ENCODE results near the gene SULT4A1. TPM values are rescaled to one million over a fixed set of nuclear protein-coding genes. Genes with fewer than 3 reads are reported as not detected.

SULT4A1 gene
- total and polyA plus RNA-seq, 9 of the 15 experiments (the other 6 are each of a cell fraction or from before 2014, with no cell fraction given), result 0.03 to 0.20 (median 0.09) TPM; not detected in 3

- WGBS (ENCODE audit: insufficient coverage, low coverage, missing lambda C conversion rate), result 2% methylated on average over 18 of the region's 31 CpGs
- POLR2A ChIA-PET, result interaction anchor here (0.6 kb wide), 1 partner anchor 1142 kb away, joined by 3 read pairs; no protein-coding TSS in a partner anchor
- BruUV-seq (replicated peaks), result no TSS peak
- DNase-seq (ENCODE audit: extremely low read depth in 1 of 4, low spot score in 3 of 4) (no peak), FAIRE-seq (no peak), ATAC-seq (no peak)
- Histone ChIP-seq H3K27me3 (ENCODE audit: control insufficient read depth in 2 of 2, insufficient read depth in 2 of 2, low read length in 2 of 2) (peaks cover 6 to 29% of the 10 kb centered on the region in 2 experiments; a peak in 4 of 5 replicates), H3K9me1 (ENCODE audit: control insufficient read depth, insufficient read depth, low read length) (no peaks in the 10 kb centered on the region), H3K4me2 (ENCODE audit: insufficient read depth, low read length) (no peak overlapping the region), H3K4me3 (no peak overlapping the region), H3K9me3 (replicated peaks; ENCODE audit: control insufficient read depth, insufficient read depth, low read depth, low read length) (no peaks in the 10 kb centered on the region), H3K27ac (ENCODE audit: extremely low read depth, low read depth, low read length) (no peak overlapping the region), H3K9ac (ENCODE audit: insufficient read depth in 1 of 2, low read depth in 2 of 2, low read length in 2 of 2) (no peak overlapping the region), H3K4me1 (replicated peaks in 1 of 2; ENCODE audit: control insufficient read depth in 2 of 2, insufficient read depth in 2 of 2, low read length in 2 of 2) (no peaks in the 10 kb centered on the region; a peak in 1 of 5 replicates), H4K20me1 (replicated peaks; ENCODE audit: control insufficient read depth, insufficient read depth, low read length) (no peaks in the 10 kb centered on the region), H3K36me3 (ENCODE audit: control insufficient read depth, insufficient read depth, low read length) (no peaks in the 10 kb centered on the region), H3K79me2 (ENCODE audit: control insufficient read depth, insufficient read depth, low read length) (no peaks in the 10 kb centered on the region), H2AFZ (ENCODE audit: low read depth, low read length) (no peak overlapping the region)
- in situ Hi-C loops (cut with MboI), result no loop called here
- intact Hi-C loops (cut with micrococcal nuclease), result no loop called here
- CTCF ChIA-PET (ENCODE audit: low intra/inter-chr PET ratio), result no interaction called here
- TF ChIP-seq TCF3 (CRISPR knock-in tag; IDR thresholded peaks at IDR 0.05) (no peak), CHD4 (IDR thresholded peaks at IDR 0.05; ENCODE audit: insufficient read depth, insufficient replicate concordance, low read depth, low read length, poor library complexity, severe bottlenecking) (no peak), DACH1 (IDR thresholded peaks at IDR 0.05; ENCODE audit: partially characterized antibody) (no peak), KLF13 (tag; IDR thresholded peaks at IDR 0.05; ENCODE audit: borderline replicate concordance, low read depth) (no peak), CAMTA2 (CRISPR knock-in tag; conservative IDR thresholded peaks at IDR 0.05) (no peak), ZNF354B (CRISPR knock-in tag; IDR thresholded peaks at IDR 0.05) (no peak), PTRF (tag; IDR thresholded peaks at IDR 0.05) (no peak), HMG20B (CRISPR knock-in tag; IDR thresholded peaks at IDR 0.05) (no peak), PHF8 (IDR thresholded peaks at IDR 0.05; ENCODE audit: borderline replicate concordance, low read length) (no peak), GTF2F1 (IDR thresholded peaks at IDR 0.05; ENCODE audit: low read depth, low read length) (no peak), ZNF766 (CRISPR knock-in tag; conservative IDR thresholded peaks at IDR 0.05) (no peak)
- TF ChIP-seq, protein P1, sequence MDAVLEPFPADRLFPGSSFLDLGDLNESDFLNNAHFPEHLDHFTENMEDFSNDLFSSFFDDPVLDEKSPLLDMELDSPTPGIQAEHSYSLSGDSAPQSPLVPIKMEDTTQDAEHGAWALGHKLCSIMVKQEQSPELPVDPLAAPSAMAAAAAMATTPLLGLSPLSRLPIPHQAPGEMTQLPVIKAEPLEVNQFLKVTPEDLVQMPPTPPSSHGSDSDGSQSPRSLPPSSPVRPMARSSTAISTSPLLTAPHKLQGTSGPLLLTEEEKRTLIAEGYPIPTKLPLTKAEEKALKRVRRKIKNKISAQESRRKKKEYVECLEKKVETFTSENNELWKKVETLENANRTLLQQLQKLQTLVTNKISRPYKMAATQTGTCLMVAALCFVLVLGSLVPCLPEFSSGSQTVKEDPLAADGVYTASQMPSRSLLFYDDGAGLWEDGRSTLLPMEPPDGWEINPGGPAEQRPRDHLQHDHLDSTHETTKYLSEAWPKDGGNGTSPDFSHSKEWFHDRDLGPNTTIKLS (IDR thresholded peaks at IDR 0.05; ENCODE audit: borderline replicate concordance, low read depth), result no peak
- TF ChIP-seq, protein P2, sequence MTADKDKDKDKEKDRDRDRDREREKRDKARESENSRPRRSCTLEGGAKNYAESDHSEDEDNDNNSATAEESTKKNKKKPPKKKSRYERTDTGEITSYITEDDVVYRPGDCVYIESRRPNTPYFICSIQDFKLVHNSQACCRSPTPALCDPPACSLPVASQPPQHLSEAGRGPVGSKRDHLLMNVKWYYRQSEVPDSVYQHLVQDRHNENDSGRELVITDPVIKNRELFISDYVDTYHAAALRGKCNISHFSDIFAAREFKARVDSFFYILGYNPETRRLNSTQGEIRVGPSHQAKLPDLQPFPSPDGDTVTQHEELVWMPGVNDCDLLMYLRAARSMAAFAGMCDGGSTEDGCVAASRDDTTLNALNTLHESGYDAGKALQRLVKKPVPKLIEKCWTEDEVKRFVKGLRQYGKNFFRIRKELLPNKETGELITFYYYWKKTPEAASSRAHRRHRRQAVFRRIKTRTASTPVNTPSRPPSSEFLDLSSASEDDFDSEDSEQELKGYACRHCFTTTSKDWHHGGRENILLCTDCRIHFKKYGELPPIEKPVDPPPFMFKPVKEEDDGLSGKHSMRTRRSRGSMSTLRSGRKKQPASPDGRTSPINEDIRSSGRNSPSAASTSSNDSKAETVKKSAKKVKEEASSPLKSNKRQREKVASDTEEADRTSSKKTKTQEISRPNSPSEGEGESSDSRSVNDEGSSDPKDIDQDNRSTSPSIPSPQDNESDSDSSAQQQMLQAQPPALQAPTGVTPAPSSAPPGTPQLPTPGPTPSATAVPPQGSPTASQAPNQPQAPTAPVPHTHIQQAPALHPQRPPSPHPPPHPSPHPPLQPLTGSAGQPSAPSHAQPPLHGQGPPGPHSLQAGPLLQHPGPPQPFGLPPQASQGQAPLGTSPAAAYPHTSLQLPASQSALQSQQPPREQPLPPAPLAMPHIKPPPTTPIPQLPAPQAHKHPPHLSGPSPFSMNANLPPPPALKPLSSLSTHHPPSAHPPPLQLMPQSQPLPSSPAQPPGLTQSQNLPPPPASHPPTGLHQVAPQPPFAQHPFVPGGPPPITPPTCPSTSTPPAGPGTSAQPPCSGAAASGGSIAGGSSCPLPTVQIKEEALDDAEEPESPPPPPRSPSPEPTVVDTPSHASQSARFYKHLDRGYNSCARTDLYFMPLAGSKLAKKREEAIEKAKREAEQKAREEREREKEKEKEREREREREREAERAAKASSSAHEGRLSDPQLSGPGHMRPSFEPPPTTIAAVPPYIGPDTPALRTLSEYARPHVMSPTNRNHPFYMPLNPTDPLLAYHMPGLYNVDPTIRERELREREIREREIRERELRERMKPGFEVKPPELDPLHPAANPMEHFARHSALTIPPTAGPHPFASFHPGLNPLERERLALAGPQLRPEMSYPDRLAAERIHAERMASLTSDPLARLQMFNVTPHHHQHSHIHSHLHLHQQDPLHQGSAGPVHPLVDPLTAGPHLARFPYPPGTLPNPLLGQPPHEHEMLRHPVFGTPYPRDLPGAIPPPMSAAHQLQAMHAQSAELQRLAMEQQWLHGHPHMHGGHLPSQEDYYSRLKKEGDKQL (CRISPR knock-in tag; IDR thresholded peaks at IDR 0.05; ENCODE audit: borderline replicate concordance), result no peak
These were observed 17.5 kb downstream of the SULT4A1 start for GRCh38 chr22:43844560-43845545.
